Measurements from ENCODE around the gene CABP7. TPM values are rescaled to one million over a fixed set of nuclear protein-coding genes. Genes with fewer than 3 reads are reported as not detected.

CABP7 gene
- total and polyA plus RNA-seq, 12 donors: 0.77 to 15.1 (median 5.9) TPM

- TF ChIP-seq CTCF (IDR thresholded peaks at IDR 0.05) (no peak), POLR2A (IDR thresholded peaks at IDR 0.05) (no peak)
- Histone ChIP-seq H3K27me3 (no peaks in the 10 kb centered on the region), H3K4me3 (no peak overlapping the region), H3K36me3 (replicated peaks in 1 of 2) (peaks cover 0 to 12% of the 10 kb centered on the region in 2 donors), H3K4me1 (replicated peaks in 1 of 2) (no peaks in the 10 kb centered on the region), H3K27ac (no peak overlapping the region), H3K9me3 (replicated peaks in 1 of 3) (no peaks in the 10 kb centered on the region)
- intact Hi-C loops (cut with DNase I): no loop called here
- DNase-seq: no peak
- 95 to 96% (median 96%) methylated on average over 2 to 5 of the region's 5 CpGs for WGBS, 4 donors
These were observed 20.4 kb downstream of the CABP7 start for GRCh38 chr22:29740216-29740615.

- H3K36me3 ChIP-seq (replicated peaks in 1 of 2): peaks cover 0 to 19% of the 10 kb centered on the region in 2 donors
- no peak for TF ChIP-seq POLR2A (IDR thresholded peaks at IDR 0.05)
- no peak for TF ChIP-seq CTCF (IDR thresholded peaks at IDR 0.05)
- no peaks in the 10 kb centered on the region for H3K9me3 ChIP-seq (replicated peaks in 1 of 3)
- 89 to 96% (median 93%) methylated on average over 2 of the region's 2 CpGs for WGBS, 4 donors
- H3K4me1 ChIP-seq (replicated peaks in 1 of 2): no peaks in the 10 kb centered on the region
- no peak overlapping the region for H3K4me3 ChIP-seq
- no peak overlapping the region for H3K27ac ChIP-seq
- no peak for DNase-seq
- no peaks in the 10 kb centered on the region for H3K27me3 ChIP-seq
- intact Hi-C loops (cut with DNase I): no loop called here
These were observed 22.1 kb downstream of the CABP7 start for GRCh38 chr22:29741926-29742325.

- Histone ChIP-seq H3K9me3 (replicated peaks in 1 of 3) (no peaks in the 10 kb centered on the region), H3K4me3 (no peak overlapping the region), H3K4me1 (replicated peaks in 1 of 2) (no peaks in the 10 kb centered on the region), H3K27ac (no peak overlapping the region), H3K27me3 (no peaks in the 10 kb centered on the region), H3K36me3 (replicated peaks in 1 of 2) (peaks cover 0 to 23% of the 10 kb centered on the region in 2 donors)
- intact Hi-C loops (cut with DNase I): no loop called here
- TF ChIP-seq POLR2A (IDR thresholded peaks at IDR 0.05) (no peak), CTCF (IDR thresholded peaks at IDR 0.05) (no peak)
- WGBS, 4 donors: 77 to 94% (median 83%) methylated on average over 8 to 13 of the region's 13 CpGs
- no peak for DNase-seq
These were observed 22.5 kb downstream of the CABP7 start for GRCh38 chr22:29742326-29742725.

GRCh38 chr22:29744902-29745301 is 25.1 kb downstream of the CABP7 start:
- H3K27me3 ChIP-seq: no peaks in the 10 kb centered on the region
- TF ChIP-seq CTCF (IDR thresholded peaks at IDR 0.05) (no peak), POLR2A (IDR thresholded peaks at IDR 0.05) (no peak)
- no peaks in the 10 kb centered on the region for H3K4me1 ChIP-seq (replicated peaks in 1 of 2)
- no peak overlapping the region for H3K4me3 ChIP-seq
- no peaks in the 10 kb centered on the region for H3K9me3 ChIP-seq (replicated peaks in 1 of 3)
- no peak overlapping the region for H3K27ac ChIP-seq
- WGBS, 4 donors: 77 to 88% (median 81%) methylated on average over 8 of the region's 8 CpGs
- DNase-seq: no peak
- intact Hi-C loops (cut with DNase I): no loop called here
- peaks cover 0 to 24% of the 10 kb centered on the region in 2 donors for H3K36me3 ChIP-seq (replicated peaks in 1 of 2)

Data from adrenal gland (tissue), 12 donors.